GM12891 (cell line): Measurements from ENCODE around the gene SFXN1.

ENCODE experiments used
- POLR2A ChIP-seq: IDR thresholded peaks from 2 replicates; pipeline ENCODE4 v1.6.1; 2011; ENCODE audit warnings: low read depth, low read length, control low read depth
- POLR2AphosphoS5 ChIP-seq: IDR thresholded peaks from 2 replicates; pipeline ENCODE4 v1.6.1; 2011; ENCODE audit warnings: low read depth, low read length, control low read depth
- POU2F2 ChIP-seq: IDR thresholded peaks from 2 replicates; pipeline ENCODE4 v1.6.1; 2011; ENCODE audit warnings: low read depth, mild to moderate bottlenecking, control low read depth, low read length, moderate library complexity
- SPI1 ChIP-seq: IDR thresholded peaks from 2 replicates; pipeline ENCODE4 v1.6.1; 2011; ENCODE audit warnings: low read depth, low read length, control low read depth
- TAF1 ChIP-seq: IDR thresholded peaks from 2 replicates; pipeline ENCODE4 v1.6.1; 2011; ENCODE audit warnings: low read depth, low read length, control low read depth

GRCh38 chr5:175484829-175485228, 6.5 kb downstream of the SFXN1 start:
- TF ChIP-seq POLR2AphosphoS5 (no peak), TAF1 (no peak), POLR2A (no peak), SPI1 (no peak), POU2F2 (no peak)
